H54 (cell line): ENCODE data around the gene REL.
"Not testable (repeated sequence)": the region's sequence is repeated elsewhere in the genome, so short reads cannot be mapped to it uniquely, and the experiment has no call there.

Source experiments
- DNase-seq: peaks from one replicate; pipeline ENCODE4 v3.0.0; 2011; ENCODE audit warnings: low spot score, mixed read lengths; ENCODE audit not compliant: insufficient read length
- FAIRE-seq: peaks from 3 replicates; lab custom pipeline; 2011; peaks lifted over from hg19 to GRCh38; lab: Jason Lieb, UNC
- POLR2A ChIP-seq: IDR thresholded peaks from 2 replicates; pipeline ENCODE4 v1.6.1; 2011; ENCODE audit warnings: low read depth, mild to moderate bottlenecking, low read length

REL gene

DNA sequence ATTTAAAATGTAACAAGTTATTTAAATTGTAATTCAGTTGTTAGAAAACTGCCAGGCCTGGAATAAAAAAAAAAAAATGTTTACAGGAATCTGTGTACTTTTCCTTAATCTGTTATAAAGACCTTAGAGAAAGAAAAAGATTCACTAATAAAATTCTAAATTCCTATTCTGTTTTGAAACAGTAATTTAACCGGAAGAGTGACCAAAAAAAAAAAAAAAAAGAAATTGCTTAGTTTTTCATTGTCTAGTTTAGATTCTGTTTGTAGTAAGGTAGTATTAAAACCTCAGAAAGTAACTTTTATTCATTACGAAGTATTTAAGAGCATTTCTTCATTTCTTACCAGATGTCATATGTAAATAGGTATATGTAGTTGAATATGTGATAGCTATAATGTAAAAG lies 2.5 kb downstream of the REL start:
- no peak for FAIRE-seq
- no peak for TF ChIP-seq POLR2A
- no peak for DNase-seq

- DNase-seq, result no peak
Observed at GRCh38 chr2:60884800-60885199, 3.4 kb downstream of the REL start.

GRCh38 chr2:60885683-60886082 lies 4.3 kb downstream of the REL start:
- peak; percentile 6 for FAIRE-seq
- TF ChIP-seq POLR2A, result no peak
- no peak for DNase-seq

More at GRCh38 chr2:60884800-60885199, 3.4 kb downstream of the REL start:
- TF ChIP-seq POLR2A, result no peak
- FAIRE-seq, result peak; percentile 65

- FAIRE-seq (peak; percentile 67), DNase-seq (no peak)
- TF ChIP-seq POLR2A, result no peak
Observed at GRCh38 chr2:60886991-60887390, 5.6 kb downstream of the REL start.

DNA sequence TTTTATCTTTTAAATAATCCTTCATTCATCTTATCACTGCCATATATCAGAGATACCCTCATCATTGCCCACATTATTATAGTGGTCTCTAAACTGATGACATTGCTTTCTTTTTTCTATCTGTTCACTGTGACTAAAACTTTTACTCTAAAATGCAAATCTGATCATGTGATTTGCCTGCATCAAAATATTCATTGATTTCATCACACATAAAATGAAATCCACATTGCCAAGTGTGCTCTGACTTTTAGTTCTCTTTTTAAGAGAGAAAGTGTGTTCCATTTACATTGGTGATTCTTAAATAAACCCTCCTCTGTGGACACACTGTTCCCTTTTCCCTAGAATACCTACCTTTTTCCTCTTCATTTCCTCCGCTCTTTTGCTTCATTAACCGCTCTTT lies 7.5 kb downstream of the REL start:
- no peak for DNase-seq

GRCh38 chr2:60889581-60890392 lies 8.4 kb downstream of the REL start:
- FAIRE-seq, DNase-seq: not testable (repeated sequence)

More for the DNA sequence above, 7.5 kb downstream of the REL start:
- no peak for FAIRE-seq
- TF ChIP-seq POLR2A, result no peak

GRCh38 chr2:60890393-60890707 lies 9.0 kb downstream of the REL start:
- FAIRE-seq (no peak), DNase-seq (no peak)
- no peak for TF ChIP-seq POLR2A

- no peak for FAIRE-seq
- TF ChIP-seq POLR2A, result no peak
- no peak for DNase-seq
Observed at GRCh38 chr2:60891180-60891579, 9.8 kb downstream of the REL start.

GRCh38 chr2:60898567-60898966 lies 17.2 kb downstream of the REL start:
- DNase-seq (no peak), FAIRE-seq (no peak)
- no peak for TF ChIP-seq POLR2A

DNA sequence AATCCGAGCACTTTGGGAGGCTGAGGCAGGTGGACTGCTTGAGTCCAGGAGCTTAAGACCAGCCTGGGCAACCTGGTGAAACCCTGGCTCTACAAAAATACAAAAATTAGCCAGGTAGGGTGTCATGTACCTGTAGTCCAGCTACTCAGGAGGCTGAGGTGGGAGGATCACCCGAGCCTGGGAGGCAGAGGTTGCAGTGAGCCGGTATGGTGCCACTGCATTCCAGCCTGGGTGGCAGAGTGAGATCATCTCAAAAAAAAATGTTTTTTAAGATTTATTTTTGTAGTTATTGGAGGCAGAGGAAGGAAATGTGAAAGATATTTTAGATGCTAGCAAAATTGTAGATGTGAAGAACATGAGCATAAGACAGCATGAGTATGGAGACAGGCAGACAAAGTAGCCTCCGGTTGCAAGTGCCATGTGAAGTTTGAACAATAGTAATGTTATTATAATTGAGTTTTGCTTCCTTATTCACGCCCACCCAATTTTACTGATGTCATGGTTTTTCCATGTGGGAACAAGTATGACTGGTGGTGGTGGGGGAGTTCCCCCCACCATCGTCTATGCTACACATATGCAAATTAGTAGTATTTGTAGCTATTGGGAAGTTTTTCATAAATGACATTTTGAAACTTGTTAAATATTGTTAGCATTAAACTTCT lies 18.0 kb downstream of the REL start:
- FAIRE-seq, result no peak
- TF ChIP-seq POLR2A, result no peak
- DNase-seq, result no peak

DNA sequence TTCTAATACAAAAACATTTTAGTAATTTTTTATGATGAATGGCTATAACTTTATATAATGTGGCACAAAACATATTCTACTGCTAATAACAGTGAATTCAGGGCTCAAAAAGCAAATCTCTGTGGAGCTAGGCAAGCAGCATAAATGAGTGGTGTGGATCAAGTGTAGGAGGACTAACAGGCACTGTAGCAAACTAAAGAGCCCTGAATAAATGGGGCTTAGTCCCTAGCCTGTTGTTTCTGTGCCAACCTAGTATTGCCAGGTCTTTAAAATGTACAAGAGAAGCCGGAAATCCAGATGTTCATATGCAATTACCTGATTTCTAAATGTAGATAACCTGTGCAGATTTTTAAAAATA lies 18.5 kb downstream of the REL start:
- no peak for DNase-seq
- FAIRE-seq, result no peak
- TF ChIP-seq POLR2A, result no peak

DNA sequence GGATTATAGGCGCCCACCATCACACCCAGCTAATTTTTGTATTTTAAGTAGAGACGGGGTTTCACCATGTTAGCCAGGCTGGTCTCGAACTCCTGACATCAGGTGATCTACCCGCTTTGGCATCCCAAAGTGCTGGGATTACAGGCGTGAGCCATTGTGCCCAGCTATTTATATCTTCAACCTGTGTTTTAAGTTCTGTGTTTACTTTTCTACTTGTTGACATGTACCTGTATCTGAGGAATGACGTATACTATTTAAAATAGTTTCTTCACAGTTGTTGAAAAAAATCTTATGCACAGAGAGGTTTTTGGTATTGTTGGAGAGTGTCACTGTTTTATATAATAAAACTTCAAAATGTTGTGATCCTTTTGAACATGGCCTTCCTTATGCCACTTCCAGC lies 19.9 kb downstream of the REL start:
- DNase-seq, FAIRE-seq: not testable (repeated sequence)

DNA sequence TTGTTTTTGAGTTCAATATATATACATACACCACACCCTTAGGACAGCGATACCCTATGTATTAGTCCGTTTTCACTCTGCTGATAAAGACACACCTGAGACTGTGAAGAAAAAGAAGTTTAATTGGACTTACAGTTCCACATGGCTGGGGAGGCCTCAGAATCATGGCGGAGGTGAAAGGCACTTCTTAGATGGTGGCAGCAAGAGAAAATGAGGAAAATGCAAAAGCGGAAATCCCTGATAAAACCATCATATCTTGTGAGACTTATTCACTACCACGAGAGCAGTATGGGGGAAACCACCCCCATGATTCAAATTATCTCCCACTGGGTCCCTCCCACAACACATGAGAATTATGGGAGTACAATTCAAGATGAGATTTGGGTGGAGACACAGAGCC lies 24.5 kb downstream of the REL start:
- not testable (repeated sequence) for FAIRE-seq

GRCh38 chr2:60906395-60906794 lies 25.0 kb downstream of the REL start:
- no peak for TF ChIP-seq POLR2A
- DNase-seq, result no peak
- no peak for FAIRE-seq

More for the DNA sequence above, 24.5 kb downstream of the REL start:
- DNase-seq, result not testable (repeated sequence)

DNA sequence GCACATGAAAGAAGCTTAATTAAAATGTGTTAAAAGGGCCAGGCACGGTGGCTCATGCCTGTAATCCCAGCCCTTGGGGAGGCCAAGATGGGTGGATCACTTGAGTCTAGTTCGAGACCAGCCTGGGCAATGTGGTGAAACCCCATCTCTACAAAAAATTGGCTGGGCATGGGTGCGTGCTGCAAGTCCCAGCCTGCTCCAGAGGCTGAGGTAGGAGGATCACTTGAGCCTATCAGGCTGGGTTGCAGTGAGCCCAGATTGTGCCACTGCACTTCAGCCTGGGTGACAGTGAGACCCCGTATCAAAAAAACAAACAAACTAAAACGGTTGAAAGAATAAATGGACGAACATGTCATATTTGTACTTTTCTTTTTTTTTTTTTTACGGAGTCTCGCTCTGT lies 26.0 kb downstream of the REL start:
- FAIRE-seq (no peak), DNase-seq (no peak)
- TF ChIP-seq POLR2A, result no peak
